IMR-90 (cell line): ENCODE results near the gene RBFOX1. TPM values are rescaled to one million over a fixed set of nuclear protein-coding genes. Genes with fewer than 3 reads are reported as not detected.

ENCODE experiments used
- ATAC-seq: fragments of 200-7000 bp; cut with Tn5 transposase; 2 replicates; pipeline ENCODE4 v1.9.1; 2020; ENCODE audit warnings: low read depth, mild to moderate bottlenecking, moderate library complexity
- BruUV-seq: library from RNA; stranded (reverse); fragments of 400-500 nt; replicated peaks from 2 replicates; lab custom pipeline; 2021; lab: Mats Ljungman, UMichigan
- CTCF ChIA-PET: fragments of 300-600 bp; formaldehyde crosslinking; extraction: SDS; loops from one replicate; lab custom pipeline; 2021; ENCODE audit warnings: antibody characterized with exemption; lab: Yijun Ruan, JAX
- POLR2A ChIA-PET: fragments of 300-600 bp; sonication (Branson Sonifier 250); formaldehyde crosslinking; loops from one replicate; lab custom pipeline; 2022; ENCODE audit warnings: antibody characterized with exemption; ENCODE audit not compliant: unreplicated experiment; lab: Charles Lee
- DNase-seq: peaks from one replicate; pipeline ENCODE4 v3.0.0; 2013
- H2AFZ ChIP-seq: replicated peaks from 2 replicates; pipeline ENCODE3; 2013; ENCODE audit warnings: low read length, mild to moderate bottlenecking; ENCODE audit not compliant: poor library complexity
- H2AK5ac ChIP-seq: 2 replicates; pipeline ENCODE4 v1.6.1; 2013; ENCODE audit warnings: low read depth, low read length, inconsistent platforms
- H2AK9ac ChIP-seq: replicated peaks from 2 replicates; pipeline ENCODE3; 2013; ENCODE audit warnings: mild to moderate bottlenecking, low read depth, low read length, moderate library complexity; ENCODE audit not compliant: poor library complexity
- H2BK120ac ChIP-seq: 2 replicates; pipeline ENCODE4 v1.6.1; 2013; ENCODE audit warnings: low read depth, low read length, inconsistent platforms
- H2BK15ac ChIP-seq: 3 replicates; pipeline ENCODE4 v1.6.1; 2013; ENCODE audit warnings: low read depth, low read length, inconsistent platforms
- H2BK20ac ChIP-seq: 2 replicates; pipeline ENCODE4 v1.6.1; 2013; ENCODE audit warnings: low read depth, mild to moderate bottlenecking, inconsistent platforms, low read length, moderate library complexity
- H2BK5ac ChIP-seq: 2 replicates; pipeline ENCODE4 v1.6.1; 2013; ENCODE audit warnings: mild to moderate bottlenecking, low read depth, low read length, inconsistent platforms; ENCODE audit not compliant: poor library complexity, severe bottlenecking
- H3K14ac ChIP-seq: replicated peaks from 2 replicates; pipeline ENCODE4 v1.6.1; 2013; ENCODE audit warnings: low read depth, low read length, inconsistent platforms
- H3K18ac ChIP-seq: 2 replicates; pipeline ENCODE4 v1.6.1; 2013; ENCODE audit warnings: low read depth, low read length, control low read depth
- H3K23ac ChIP-seq: 2 replicates; pipeline ENCODE4 v1.6.1; 2013; ENCODE audit warnings: low read depth, low read length, inconsistent platforms
- H3K27ac ChIP-seq: 2 replicates; pipeline ENCODE4 v1.5.1; 2013; ENCODE audit warnings: mild to moderate bottlenecking, control low read depth, low read length; ENCODE audit not compliant: insufficient read depth
- H3K27me3 ChIP-seq: 2 replicates; pipeline ENCODE4 v1.6.1; 2013; ENCODE audit warnings: low read length; ENCODE audit not compliant: control insufficient read depth, insufficient read depth
- H3K36me3 ChIP-seq: 2 replicates; pipeline ENCODE4 v1.6.1; 2013; ENCODE audit warnings: low read length, mixed read lengths; ENCODE audit not compliant: control insufficient read depth, insufficient read depth
- H3K4ac ChIP-seq: 2 replicates; pipeline ENCODE4 v1.6.1; 2013; ENCODE audit warnings: low read depth, low read length, inconsistent platforms
- H3K4me1 ChIP-seq: 2 replicates; pipeline ENCODE4 v1.6.1; 2013; ENCODE audit warnings: low read length, mixed read lengths; ENCODE audit not compliant: control insufficient read depth, insufficient read depth
- H3K4me2 ChIP-seq: 2 replicates; pipeline ENCODE4 v1.6.1; 2013; ENCODE audit warnings: low read depth, mild to moderate bottlenecking, control low read depth, low read length, moderate library complexity
- H3K4me3 ChIP-seq: 2 replicates; pipeline ENCODE4 v1.5.1; 2013; ENCODE audit warnings: low read depth, mild to moderate bottlenecking, control low read depth, low read length, moderate library complexity; ENCODE audit not compliant: insufficient read depth
- H3K56ac ChIP-seq: 2 replicates; pipeline ENCODE4 v1.6.1; 2013; ENCODE audit warnings: low read length, inconsistent platforms; ENCODE audit not compliant: insufficient read depth; ENCODE audit errors: extremely low read depth
- H3K79me1 ChIP-seq, 2 experiments: 2 replicates each; pipeline ENCODE4 v1.6.1; 2013; ENCODE audit warnings: low read length in 2 of 2, inconsistent platforms in 1 of 2, low read depth in 1 of 2
- H3K9ac ChIP-seq: 2 replicates; pipeline ENCODE4 v1.6.1; 2013; ENCODE audit warnings: low read depth, low read length, control low read depth
- H3K9me1 ChIP-seq: 2 replicates; pipeline ENCODE4 v1.6.1; 2013; ENCODE audit warnings: low read length, inconsistent platforms; ENCODE audit not compliant: insufficient read depth
- H3K9me3 ChIP-seq: 2 replicates; pipeline ENCODE4 v1.6.1; 2013; ENCODE audit warnings: low read length; ENCODE audit not compliant: control insufficient read depth, insufficient read depth
- H4K20me1 ChIP-seq: 2 replicates; pipeline ENCODE4 v1.6.1; 2013; ENCODE audit warnings: low read length, inconsistent platforms; ENCODE audit not compliant: insufficient read depth
- H4K5ac ChIP-seq: 2 replicates; pipeline ENCODE4 v1.6.1; 2013; ENCODE audit warnings: mild to moderate bottlenecking, low read depth, low read length, control low read depth
- H4K8ac ChIP-seq, 2 experiments: 2 replicates each; pipeline ENCODE4 v1.6.1; 2013; ENCODE audit warnings: low read depth in 2 of 2, low read length in 2 of 2, control low read depth in 1 of 2, inconsistent platforms in 1 of 2
- H4K91ac ChIP-seq: 2 replicates; pipeline ENCODE4 v1.6.1; 2013; ENCODE audit warnings: low read depth, low read length, inconsistent platforms; ENCODE audit not compliant: insufficient read depth
- CTCF ChIP-seq: conservative IDR thresholded peaks from 2 replicates; pipeline ENCODE4 v1.5.1; 2012; ENCODE audit warnings: mild to moderate bottlenecking, low read depth, low read length, improper control_type of control experiment
- POLR2A ChIP-seq: IDR thresholded peaks from 2 replicates; pipeline ENCODE4 v1.6.1; 2012; ENCODE audit warnings: mild to moderate bottlenecking, low read depth, low read length
- WGBS, 2 experiments: methylation state at CpG; one replicate each; pipeline versions ENCODE4 v1.1.5 to v1.1.7; 2013; ENCODE audit warnings: missing lambda C conversion rate in 2 of 2; ENCODE audit not compliant: insufficient read length in 1 of 2; ENCODE audit errors: extremely low coverage in 2 of 2; 5-methylcytosine and 5-hydroxymethylcytosine counted together
- dilution Hi-C: fragments of 300-500 bp; cut with HindIII; formaldehyde crosslinking; loops from one replicate; pipeline ENCODE4 v1.14.3; 2018; ENCODE audit warnings: low sequenced_read_pairs; ENCODE audit not compliant: unreplicated experiment
- in situ Hi-C: fragments of 300-500 bp; cut with MboI; formaldehyde crosslinking; loops from 3 replicates; pipeline ENCODE4 v1.14.3; 2019; ENCODE audit warnings: low sequenced_read_pairs, inconsistent platforms, mixed read lengths
- intact Hi-C: fragments of 100-400 bp; cut with micrococcal nuclease; formaldehyde crosslinking; loops from 2 replicates; pipeline ENCODE4 v1.10.0; 2022
- polyA plus RNA-seq, 3 experiments: library from polyadenylated mRNA; depleted of rRNA; stranded (reverse); fragments of >200 nt; gene quantifications; 2 replicates each; pipeline ENCODE4 v1.2.3, GENCODE V29; 2012; ENCODE audit warnings: low replicate concordance in 1 of 3
- total RNA-seq: library from RNA; depleted of rRNA; stranded (reverse); fragments of >200 nt; gene quantifications from 2 replicates; pipeline ENCODE4 v1.2.3, GENCODE V29; 2012

RBFOX1 gene
- total and polyA plus RNA-seq, 2 of the 4 experiments (the other 2 are of a cell fraction) = not detected

- Histone ChIP-seq H3K56ac (no peak overlapping the region), H2BK15ac (no peak overlapping the region), H3K4me3 (no peak overlapping the region), H4K5ac (no peak overlapping the region), H3K27me3 (no peaks in the 10 kb centered on the region), H3K4me1 (no peaks in the 10 kb centered on the region), H3K23ac (no peak overlapping the region), H2AK9ac (no peak overlapping the region), H3K9me3 (peaks cover 22% of the 10 kb centered on the region), H2BK120ac (no peak overlapping the region), H3K79me1 (no peaks in the 10 kb centered on the region), H2BK5ac (no peak overlapping the region), H3K4me2 (no peak overlapping the region), H4K91ac (no peak overlapping the region), H3K18ac (no peak overlapping the region), H3K36me3 (no peaks in the 10 kb centered on the region), H4K20me1 (no peaks in the 10 kb centered on the region), H3K4ac (no peak overlapping the region), H2AFZ (no peak overlapping the region), H2BK20ac (no peak overlapping the region), H4K8ac (no peak overlapping the region), H3K14ac (no peak overlapping the region), H3K27ac (no peak overlapping the region), H2AK5ac (no peak overlapping the region), H3K9ac (no peak overlapping the region), H3K9me1 (no peaks in the 10 kb centered on the region)
- dilution Hi-C loops (no loop called here), intact Hi-C loops (no loop called here), in situ Hi-C loops (no loop called here)
- WGBS, 2 experiments = no CpG with 5 or more reads among the region's 6 CpGs
- no TSS peak for BruUV-seq
- ChIA-PET POLR2A (no interaction called here), CTCF (no interaction called here)
- TF ChIP-seq CTCF (no peak), POLR2A (no peak)
- no peak for DNase-seq
- no peak for ATAC-seq
These were observed 87.4 kb downstream of the RBFOX1 start for GRCh38 chr16:7420079-7420478.
